ENCODE results near the gene TMEM258.

DNA sequence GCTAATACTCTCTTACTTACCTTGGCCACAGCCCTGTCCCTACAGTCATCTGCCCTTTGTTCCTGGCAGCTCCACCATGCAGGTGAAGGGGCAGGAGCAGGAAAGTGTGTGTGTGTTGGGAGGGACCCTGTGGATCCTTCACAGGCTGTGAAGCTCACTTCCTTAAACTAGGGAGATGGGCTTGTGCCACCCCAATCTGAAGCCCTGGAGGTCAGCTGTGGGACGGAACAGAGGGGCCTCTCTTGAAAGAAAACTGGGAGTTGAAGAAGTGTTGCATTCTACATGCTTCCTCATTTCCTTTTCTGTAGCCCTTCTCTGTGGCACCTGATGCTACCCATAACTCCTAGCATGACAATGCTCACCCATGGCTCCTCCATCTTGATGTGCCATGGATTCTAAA, 12.7 kb upstream of the TMEM258 start:
- TF ChIP-seq HDGF (IDR thresholded peaks at IDR 0.05; ENCODE audit: borderline replicate concordance) (no peak), TARDBP (IDR thresholded peaks at IDR 0.05) (no peak), NFRKB (IDR thresholded peaks at IDR 0.05) (no peak), FOXM1 (IDR thresholded peaks at IDR 0.05; ENCODE audit: borderline replicate concordance) (no peak), FOXK2 (IDR thresholded peaks at IDR 0.05) (no peak), BHLHE40 (IDR thresholded peaks at IDR 0.05; ENCODE audit: borderline replicate concordance) (no peak)

Data from HEK293T (cell line).